ENCODE results near the gene RBBP4.
"Not testable (repeated sequence)": the region's sequence is repeated elsewhere in the genome, so short reads cannot be mapped to it uniquely, and the experiment has no call there.

GRCh38 chr1:32668716-32669115 lies 17.7 kb downstream of the RBBP4 start:
- TF ChIP-seq, protein P1, sequence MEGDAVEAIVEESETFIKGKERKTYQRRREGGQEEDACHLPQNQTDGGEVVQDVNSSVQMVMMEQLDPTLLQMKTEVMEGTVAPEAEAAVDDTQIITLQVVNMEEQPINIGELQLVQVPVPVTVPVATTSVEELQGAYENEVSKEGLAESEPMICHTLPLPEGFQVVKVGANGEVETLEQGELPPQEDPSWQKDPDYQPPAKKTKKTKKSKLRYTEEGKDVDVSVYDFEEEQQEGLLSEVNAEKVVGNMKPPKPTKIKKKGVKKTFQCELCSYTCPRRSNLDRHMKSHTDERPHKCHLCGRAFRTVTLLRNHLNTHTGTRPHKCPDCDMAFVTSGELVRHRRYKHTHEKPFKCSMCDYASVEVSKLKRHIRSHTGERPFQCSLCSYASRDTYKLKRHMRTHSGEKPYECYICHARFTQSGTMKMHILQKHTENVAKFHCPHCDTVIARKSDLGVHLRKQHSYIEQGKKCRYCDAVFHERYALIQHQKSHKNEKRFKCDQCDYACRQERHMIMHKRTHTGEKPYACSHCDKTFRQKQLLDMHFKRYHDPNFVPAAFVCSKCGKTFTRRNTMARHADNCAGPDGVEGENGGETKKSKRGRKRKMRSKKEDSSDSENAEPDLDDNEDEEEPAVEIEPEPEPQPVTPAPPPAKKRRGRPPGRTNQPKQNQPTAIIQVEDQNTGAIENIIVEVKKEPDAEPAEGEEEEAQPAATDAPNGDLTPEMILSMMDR (IDR thresholded peaks at IDR 0.05) = not testable (repeated sequence)
- TF ChIP-seq POLR2A (IDR thresholded peaks at IDR 0.05) = not testable (repeated sequence)
